ENCODE measurements around the gene IMPDH1. TPM values are rescaled to one million over a fixed set of nuclear protein-coding genes. Genes with fewer than 3 reads are reported as not detected.

Gene IMPDH1
- total and polyA plus RNA-seq, 9 of the 15 experiments (the other 6 are each of a cell fraction or from before 2014, with no cell fraction given), result 0.80 to 118 (median 64.3) TPM

GRCh38 chr7:128454808-128455542 is 45.2 kb upstream of the IMPDH1 start (continued):
- peak; percentile 55; the same call in 1 of the 2 replicates for TF ChIP-seq ATF4 (CRISPR knock-in tag; IDR thresholded peaks at IDR 0.05)
- 0 out of 2 replicates have a peak, but pooled peaks have one; percentile 75 for TF ChIP-seq ERF (CRISPR knock-in tag; IDR thresholded peaks at IDR 0.05)
- no peak for TF ChIP-seq IRF1 (CRISPR knock-in tag; IDR thresholded peaks at IDR 0.05; ENCODE audit: borderline replicate concordance)
- no peak for TF ChIP-seq ZNF445 (CRISPR knock-in tag; IDR thresholded peaks at IDR 0.05; ENCODE audit: low read depth)
- peak; percentile 21; the same call in 1 of the 2 replicates for TF ChIP-seq ZBTB43 (CRISPR knock-in tag; IDR thresholded peaks at IDR 0.05)
- TF ChIP-seq NFATC3 (IDR thresholded peaks at IDR 0.05), result no peak
- 0 out of 2 replicates have a peak, but pooled peaks have one; percentile 13 for TF ChIP-seq HSF4 (CRISPR knock-in tag; IDR thresholded peaks at IDR 0.05; ENCODE audit: borderline replicate concordance)
- no peak for TF ChIP-seq FUS (optimal IDR thresholded peaks at IDR 0.05; ENCODE audit: low read depth, low read length)
- TF ChIP-seq TEAD2 (tag; IDR thresholded peaks at IDR 0.05), result no peak
- TF ChIP-seq ARID4B (CRISPR knock-in tag; IDR thresholded peaks at IDR 0.05), result peak; percentile 53; the same call in 1 of the 2 replicates
- no peak for TF ChIP-seq NBN (IDR thresholded peaks at IDR 0.05; ENCODE audit: low read depth)
- no peak for TF ChIP-seq TBP (optimal IDR thresholded peaks at IDR 0.05; ENCODE audit: low read depth, low read length)
